ENCODE measurements around the gene KHDC1.
"Not testable (repeated sequence)": the region's sequence is repeated elsewhere in the genome, so short reads cannot be mapped to it uniquely, and the experiment has no call there.

Gene KHDC1

DNA sequence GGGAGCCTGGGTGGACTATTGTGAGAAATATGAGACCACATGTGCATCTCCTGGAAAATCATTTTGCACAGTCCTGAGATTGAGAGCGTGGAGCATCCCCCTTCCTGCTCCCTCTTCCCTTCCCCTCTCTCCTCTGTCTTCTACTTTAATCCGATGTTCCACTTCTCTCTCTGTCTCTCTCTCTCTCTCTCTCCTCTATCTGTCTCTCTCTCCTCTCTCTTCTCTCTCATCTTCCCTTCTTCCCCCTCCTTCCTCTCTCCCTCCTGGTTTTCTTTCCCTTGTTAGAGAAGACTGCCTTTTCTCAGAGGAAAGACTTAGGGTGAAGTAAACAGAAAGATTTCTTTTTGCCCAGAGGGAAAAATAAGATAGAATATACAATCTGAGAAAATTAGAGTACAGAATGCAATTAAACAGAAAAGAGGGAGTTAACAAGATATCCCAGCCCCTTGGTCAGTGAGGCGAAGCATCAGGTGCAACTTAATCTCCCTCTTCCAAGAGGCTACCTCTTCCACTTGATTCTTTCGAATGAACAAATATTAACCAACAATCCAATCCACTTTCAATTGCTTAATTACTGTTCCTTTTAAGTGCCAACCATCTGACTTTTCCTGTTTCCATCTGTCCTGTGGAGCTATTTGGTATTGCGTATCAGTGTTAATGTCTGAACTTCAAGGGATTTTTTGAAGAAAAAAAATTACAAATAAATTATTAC is 14.6 kb downstream of the KHDC1 start:
- no peak for DNase-seq

DNA sequence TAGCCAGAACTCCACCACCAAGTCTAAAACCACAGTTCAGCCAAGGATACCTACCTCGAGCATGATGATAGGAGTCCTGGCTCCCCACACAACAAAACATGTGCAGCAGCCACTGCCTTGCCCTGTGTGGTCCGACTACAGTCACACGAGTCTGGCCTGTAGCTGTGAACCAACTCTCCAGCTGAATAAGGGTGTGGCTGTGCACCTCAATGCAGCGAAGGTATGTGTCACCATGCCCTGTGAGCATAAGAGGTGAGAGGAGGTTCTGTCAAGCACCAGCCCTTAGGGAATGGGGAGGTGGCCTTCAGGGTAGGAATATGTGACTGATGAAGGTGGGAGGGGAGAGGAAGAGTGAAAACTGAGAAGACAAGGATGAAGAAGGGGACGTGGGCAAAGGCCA is 21.0 kb downstream of the KHDC1 start:
- no peak for DNase-seq

DNA sequence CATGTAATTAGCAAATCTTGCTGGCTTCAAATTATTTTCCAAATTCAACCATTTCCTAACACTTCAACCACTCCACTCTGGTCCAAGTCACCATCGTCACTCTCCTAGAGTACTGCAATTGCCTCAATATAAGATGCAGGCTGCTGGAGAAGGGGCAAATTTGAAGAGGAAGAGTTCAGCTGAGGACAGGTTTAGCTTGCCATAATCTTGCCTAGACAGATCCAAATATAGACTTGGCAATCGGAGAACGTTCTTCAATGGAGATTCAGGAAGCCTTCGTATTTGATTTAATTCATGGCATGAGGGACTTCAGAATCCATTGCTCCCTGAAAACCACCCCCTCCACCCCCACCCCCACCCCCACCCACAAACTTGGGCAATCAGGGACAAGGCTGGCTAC is 22.3 kb downstream of the KHDC1 start:
- DNase-seq: no peak

DNA sequence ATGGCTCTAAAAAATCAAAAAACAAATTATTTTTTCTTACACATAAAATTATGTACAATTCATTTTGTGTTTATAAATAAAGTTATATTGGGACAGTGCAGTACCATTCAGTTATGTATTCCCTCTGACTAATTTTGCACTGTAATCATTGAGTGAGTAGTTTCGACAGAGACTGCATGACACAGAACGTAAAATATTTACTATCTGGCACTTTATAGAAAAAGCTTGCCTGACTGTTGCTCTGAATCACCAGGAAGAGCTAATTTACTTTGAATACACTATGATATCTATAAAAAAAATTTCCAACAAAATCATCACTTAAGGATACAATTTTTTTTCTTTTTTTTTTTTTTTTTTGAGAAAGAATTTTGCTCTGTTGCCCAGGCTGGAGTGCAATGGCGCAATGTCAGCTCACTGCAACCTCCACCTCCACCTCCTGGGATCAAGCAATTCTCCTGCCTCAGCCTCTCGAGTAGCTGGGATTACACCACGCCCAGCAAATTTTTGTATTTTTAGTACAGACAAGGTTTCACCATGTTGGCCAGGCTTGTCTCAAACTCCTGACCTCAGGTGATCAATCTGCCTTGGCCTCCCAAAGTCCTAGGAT is 26.7 kb downstream of the KHDC1 start:
- no peak for DNase-seq

DNA sequence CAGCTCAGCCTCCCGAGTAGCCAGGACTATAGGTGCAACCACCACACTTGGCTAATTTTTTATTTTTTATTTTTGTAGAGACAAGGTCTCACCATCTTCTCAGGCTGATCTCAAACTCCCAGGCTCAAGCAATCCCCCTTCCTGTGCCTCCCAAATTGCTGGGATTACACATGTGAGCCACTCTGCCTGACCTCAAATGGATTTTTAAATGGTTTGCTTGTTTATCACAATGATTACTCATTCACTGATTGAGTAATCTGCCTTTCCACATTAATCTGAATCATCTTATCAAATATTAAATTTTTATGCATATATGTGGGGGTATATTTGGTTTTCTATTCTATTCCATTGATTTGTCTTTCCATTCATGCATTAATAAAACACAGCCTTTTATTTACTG is 28.3 kb downstream of the KHDC1 start:
- DNase-seq: no peak

DNA sequence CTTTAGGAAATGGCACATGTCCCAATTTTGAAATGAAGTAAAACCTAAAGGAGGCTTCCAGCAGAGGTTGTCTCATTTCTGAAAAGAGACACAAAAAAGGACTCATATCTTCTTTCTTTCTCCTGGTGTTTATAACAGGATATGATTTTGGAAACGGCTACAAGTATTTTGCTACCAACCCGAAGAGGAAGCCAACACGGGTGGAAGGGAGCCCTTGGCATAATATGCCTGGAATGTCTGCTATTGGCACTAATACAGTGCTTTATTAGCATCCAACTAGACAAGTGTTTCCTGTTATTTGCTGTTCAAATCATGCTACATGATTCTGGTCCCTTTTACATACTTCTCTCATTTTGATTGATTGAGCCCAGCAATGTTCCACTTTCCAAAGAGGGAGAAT is 29.0 kb downstream of the KHDC1 start:
- DNase-seq: not testable (repeated sequence)

DNA sequence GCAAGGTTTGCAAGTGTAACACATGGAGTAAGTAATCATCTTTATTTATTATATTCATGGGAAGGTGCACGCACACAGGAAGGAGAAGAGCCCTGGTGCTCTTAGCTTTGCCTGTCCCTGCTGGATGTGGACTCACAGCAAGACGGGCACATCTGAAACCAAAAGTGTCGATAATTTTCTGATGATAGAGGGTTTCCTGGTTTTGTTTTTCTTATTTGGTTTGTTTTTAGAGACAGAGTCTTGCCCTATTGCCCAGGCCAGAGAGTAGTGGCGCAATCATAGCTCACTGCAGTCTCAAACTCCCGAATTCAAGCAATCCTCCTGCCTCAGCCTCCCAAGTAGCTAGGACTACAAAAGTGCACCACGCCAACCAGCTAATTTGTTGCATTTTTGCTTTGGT is 29.9 kb downstream of the KHDC1 start:
- no peak for DNase-seq

DNA sequence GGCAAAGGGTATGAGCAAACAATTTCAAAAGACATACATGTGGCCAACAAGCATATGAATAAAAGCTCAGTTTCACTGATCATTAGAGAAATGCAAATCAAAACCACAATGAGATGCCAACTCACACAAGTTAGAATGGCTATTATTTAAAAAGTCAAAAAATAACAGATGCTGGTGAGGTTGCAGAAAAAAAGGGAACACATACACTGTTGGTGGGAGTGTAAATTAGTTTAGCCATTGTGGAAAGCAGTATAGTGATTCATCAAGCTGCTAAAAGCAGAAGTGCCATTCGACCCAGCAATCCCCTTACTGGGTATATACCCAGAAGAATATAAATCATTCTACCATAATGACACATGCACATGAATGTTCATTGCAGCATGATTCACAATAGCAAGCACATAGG is 31.0 kb downstream of the KHDC1 start:
- DNase-seq: no peak

DNA sequence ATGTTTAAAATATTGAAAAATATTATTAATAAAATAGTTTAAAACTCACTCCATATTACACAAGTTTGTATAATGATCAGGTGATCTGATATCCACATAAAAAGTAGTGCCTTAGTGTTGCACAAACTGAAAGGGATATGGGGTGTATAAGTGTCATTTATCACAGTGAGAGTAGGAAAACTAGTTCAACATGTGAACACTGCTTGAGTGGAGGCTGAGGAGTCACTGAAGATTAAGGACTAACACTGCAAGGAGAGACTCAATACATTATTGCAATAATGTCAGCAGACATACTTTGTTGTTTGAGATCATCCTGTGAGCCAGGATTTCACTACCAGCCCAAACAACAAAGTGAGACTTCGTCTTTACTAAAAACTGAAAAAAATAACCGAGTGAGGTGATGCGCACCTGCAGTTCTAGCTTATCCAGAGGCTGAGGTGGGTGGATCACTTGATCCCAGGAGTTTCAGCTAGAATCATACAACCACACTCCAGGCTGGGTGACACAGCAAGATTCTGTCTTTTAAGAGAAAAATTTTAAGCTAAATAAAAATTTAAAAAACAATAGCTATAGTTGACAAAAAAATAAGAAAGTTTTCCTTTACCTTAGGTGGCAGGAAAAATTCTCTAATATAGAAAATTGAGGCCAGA is 35.3 kb downstream of the KHDC1 start:
- no peak for DNase-seq

DNA sequence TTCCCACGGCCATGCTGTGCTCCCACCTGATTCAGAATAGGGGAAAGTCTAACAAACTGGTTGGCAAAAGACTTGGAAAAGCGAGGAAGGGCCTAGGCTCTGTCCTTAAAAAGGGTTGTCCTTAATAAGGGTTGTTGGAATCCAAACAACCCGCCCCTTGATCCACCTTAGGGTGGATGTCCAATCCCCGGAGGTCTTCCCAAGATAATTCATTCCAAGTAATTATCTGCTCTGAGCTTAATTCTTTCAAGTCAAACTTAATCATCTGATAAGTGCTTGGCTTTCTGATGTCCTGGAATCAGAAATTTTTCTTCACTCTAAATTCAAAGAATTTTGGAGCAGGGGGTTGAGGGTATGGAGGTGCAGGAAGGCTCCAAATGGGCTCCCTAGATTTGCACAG is 37.6 kb downstream of the KHDC1 start, which contains the start of gene KHDC1L:
Gene KHDC1L, minus strand, starts transcription at position 101 of the 400 bp plus-strand sequence. Its CDS starts 88 bp downstream, at position 13.
- no peak for DNase-seq

DNA sequence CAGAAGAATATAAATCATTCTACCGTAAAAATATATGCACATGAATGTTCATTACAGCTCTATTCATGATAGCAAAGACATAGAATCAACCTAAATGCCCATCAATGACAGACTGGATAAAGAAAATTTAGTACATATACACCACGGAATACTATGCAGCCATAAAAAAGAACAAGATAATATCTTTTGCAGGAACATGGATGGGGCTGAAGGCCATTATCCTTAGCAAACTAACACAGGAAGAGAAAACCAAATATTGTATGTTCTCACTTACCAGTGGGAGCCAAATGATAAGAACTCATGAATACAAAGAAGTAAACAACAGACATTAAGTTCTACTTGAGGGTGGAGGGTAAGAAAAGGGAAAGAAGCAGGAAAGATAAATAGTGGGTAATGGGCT is 46.1 kb downstream of the KHDC1 start:
- DNase-seq: no peak

DNA sequence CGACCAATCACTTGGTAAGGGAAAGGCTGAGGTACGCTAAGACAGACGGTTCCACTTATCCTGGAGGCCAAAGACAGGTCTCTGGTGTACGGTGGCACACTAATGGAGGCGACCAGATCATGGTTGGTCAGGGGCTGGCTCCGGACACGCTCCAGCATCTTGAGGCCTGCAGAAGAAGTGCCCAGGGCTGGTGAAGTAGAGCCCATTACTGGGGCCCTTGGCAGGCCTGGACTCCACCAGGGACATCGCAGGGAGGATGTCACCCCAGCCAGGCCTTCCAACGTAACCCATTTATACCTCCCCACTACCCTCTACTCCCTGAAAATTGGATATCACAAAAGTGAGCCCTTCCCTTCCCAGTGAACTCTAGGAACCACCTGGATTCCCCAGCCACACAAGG is 53.9 kb downstream of the KHDC1 start:
- no peak for DNase-seq

DNA sequence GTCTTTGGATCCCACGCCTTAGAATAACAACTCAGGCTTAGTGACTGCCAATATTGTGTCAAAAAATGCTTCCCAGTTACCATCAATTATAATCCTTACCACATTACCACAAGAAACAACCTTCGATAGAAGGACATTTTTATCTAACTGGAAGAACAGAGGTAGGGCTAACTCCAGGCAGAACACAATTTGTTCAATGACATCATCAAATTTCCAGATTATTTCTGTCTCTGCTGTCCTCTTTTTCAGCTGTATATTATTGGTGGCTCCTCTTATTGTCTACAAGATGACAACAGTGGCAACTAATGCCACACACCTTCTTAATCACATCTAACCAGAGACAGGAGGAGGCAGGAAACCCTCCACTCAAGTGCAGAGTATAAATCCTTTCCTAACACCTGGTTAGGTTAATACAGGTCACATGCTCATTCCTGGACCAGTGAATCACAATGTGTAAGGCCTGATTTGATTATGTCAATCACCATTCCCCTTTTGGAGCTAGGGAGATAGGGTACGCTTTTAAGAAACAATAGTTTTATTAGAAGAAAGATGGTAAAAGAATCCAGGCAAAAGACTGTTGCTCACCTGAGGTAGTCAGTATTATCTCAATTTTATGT is 55.7 kb downstream of the KHDC1 start:
- no peak for DNase-seq

DNA sequence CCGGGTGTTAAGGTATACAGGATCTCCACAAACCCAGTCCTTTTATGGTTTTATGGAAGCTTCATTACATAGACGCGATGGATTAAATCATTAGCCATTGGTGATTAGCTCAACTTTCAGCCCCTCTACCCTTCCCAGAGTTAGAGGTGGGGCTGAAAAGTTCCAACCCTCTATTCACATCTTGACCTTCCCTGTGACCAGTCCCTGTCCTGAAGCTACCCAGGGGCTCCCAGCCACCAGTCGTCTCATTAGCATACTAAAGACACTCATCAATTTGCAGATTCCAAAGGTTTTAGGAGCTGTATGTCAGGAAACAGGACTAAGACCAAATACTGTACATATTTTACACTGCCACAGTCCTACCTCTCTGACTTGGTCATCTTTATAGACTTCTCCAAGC is 58.7 kb downstream of the KHDC1 start:
- DNase-seq: no peak

DNA sequence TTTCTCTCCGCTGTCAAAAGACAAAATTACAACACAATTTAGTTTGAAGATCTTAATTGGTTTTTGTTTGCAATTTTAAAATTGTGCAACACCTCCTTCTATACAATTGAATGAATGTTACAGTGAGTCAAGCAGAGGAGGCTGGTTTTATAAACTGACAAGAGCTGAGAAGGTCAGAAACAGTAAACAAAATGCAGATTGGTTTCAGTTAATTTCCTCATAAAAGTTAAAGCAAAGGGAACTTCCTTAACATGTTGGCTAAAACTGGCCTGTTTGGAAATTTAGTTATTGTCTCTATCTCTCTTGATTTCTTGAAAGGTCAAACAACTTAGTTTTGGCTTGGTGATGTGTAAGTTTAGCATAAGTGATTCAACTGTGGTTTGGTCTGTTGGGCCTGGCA is 59.9 kb downstream of the KHDC1 start:
- DNase-seq: no peak

DNA sequence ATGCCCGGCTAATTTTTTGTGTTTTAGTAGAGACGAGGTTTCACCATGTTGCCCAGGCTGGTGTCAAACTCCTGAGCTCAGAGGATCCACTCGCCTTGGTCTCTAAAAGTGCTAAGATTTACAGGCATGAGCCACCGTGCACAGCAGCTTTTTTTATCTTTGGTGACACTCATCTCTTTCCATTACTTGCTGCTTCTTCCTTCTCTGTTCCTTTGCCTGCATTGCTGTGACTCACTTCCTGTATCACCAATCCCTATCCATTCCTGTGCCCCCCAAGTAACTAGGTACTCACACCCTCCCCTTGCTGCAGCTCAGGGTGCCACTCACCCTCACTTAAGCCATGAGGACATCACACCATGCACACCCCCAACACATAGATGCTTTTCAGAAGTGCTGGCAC is 62.3 kb downstream of the KHDC1 start:
- DNase-seq: no peak

DNA sequence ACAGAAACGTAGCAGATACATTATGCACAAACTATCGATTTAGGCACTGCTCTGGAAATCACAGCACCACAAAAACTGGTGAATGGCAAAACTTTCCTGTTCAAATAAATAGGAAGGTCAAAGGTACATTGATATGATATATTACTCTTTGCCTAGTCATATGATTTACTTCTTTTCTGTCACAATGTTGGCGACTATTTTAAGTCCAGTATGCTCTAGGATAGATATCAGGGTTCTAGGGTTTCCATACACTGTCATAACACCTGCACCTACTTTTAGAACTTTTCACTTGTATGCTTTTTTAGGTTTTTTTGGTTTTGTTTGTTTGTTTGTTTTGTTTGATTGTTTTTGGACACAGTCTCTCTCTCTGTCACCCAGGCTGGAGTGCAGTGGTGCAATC is 62.7 kb downstream of the KHDC1 start:
- DNase-seq: no peak

DNA sequence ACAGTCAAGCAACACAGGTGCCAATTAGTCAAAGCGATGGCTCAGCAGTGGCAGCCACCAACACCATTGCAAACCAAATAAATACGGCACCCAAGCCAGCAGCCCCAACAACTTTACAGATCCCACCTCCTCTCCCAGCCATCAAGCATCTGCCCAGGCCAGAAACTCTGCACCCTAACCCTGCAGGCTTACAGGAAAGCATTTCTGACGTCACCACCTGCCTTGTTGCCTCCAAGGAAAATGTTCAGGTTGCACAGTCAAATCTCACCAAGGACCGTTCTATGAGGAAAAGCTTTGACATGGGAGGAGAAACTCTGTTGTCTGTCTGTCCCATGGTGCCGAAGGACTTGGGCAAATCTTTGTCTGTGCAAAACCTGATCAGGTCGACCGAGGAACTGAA is 68.3 kb downstream of the KHDC1 start:
- DNase-seq: no peak

DNA sequence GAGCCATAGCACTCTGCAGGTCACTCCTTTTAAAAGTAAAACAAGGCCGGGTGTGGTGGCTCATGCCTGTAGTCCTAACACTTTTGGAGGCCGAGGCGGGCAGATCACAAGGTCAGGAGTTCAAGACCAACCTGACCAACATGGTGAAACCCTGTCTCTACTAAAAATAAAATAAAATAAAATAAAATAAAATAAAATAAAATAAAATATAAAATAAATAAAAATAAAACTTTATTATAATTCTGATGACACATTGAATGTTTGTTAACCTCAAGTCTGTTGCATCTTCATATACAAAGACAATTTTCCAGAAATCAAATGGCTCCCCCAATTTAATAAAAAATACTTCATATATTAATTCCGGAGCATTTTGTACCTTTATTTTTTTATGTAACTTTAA is 69.7 kb downstream of the KHDC1 start:
- DNase-seq: not testable (repeated sequence)

Measured in stimulated activated naive CD4-positive, alpha-beta T cell treated with Interleukin-2 at 50 U/mL for 16 hours (primary cell).